ENCODE results near the gene RAI14.

DNA sequence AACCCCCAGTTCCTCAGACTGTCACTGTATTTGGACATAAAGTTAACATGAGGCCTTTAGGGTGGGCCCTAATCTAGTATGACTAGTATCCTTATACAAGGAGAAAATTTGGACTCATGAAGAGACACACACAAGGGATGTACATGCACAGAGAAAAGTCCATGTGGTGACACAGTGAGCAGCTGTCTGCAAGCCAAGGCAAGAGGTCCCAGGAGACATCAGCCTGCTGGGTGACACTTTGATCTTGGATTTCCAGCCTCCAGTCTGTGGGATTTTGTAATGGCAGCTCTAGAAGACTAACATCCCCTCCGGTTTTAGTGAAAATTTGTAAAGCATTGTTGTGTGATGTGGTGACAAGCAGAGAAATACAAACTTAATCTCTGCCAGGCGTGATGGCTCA is 66.1 kb downstream of the RAI14 start:
- TF ChIP-seq CTCF (IDR thresholded peaks at IDR 0.05) (no peak), ZFX (IDR thresholded peaks at IDR 0.05; ENCODE audit: borderline replicate concordance) (no peak)
